ENCODE measurements around the gene GOLPH3L. TPM values are rescaled to one million over a fixed set of nuclear protein-coding genes. Genes with fewer than 3 reads are reported as not detected.
"Not testable (repeated sequence)": the region's sequence is repeated elsewhere in the genome, so short reads cannot be mapped to it uniquely, and the experiment has no call there.

Gene GOLPH3L
- total and polyA plus RNA-seq, 3 experiments from 2014 or later: 18.1 to 23.1 (median 20.0) TPM

GRCh38 chr1:150598346-150598745 is 98.6 kb downstream of the GOLPH3L start:
- DNase-seq; POLR2A ChIA-PET; H3K9me3 ChIP-seq (ENCODE audit: low read length); H3K27ac ChIP-seq (ENCODE audit: low read depth, low read length); H3K27me3 Mint-ChIP-seq; H3K27me3 ChIP-seq (ENCODE audit: insufficient read depth, low read length, poor library complexity, severe bottlenecking); H3K9me3 Mint-ChIP-seq; H3K4me3 ChIP-seq (ENCODE audit: low read length); H3K4me1 ChIP-seq (ENCODE audit: insufficient read depth, low read length); H3K36me3 ChIP-seq (ENCODE audit: insufficient read depth, low read length); H3K4me3 Mint-ChIP-seq: not testable (repeated sequence)
- Mint-ChIP-seq H3K27ac (peak overlapping the region in 2 of 8 donors; percentile 36 to 42), H3K4me1 (peaks cover 15 to 19% (median 15%) of the 10 kb centered on the region in 3 donors), H3K36me3 (peaks cover 0 to 27% (median 6%) of the 10 kb centered on the region in 3 donors)
- CTCF ChIA-PET: interaction anchor here (1.3 kb wide), 1 partner anchor 37 kb away, joined by 3 read pairs; no protein-coding TSS in a partner anchor

- Mint-ChIP-seq H3K9me3 (no peaks in the 10 kb centered on the region), H3K4me1 (peaks cover 14 to 19% (median 15%) of the 10 kb centered on the region in 3 donors), H3K27me3 (no peaks in the 10 kb centered on the region), H3K36me3 (peaks cover 0 to 29% (median 6%) of the 10 kb centered on the region in 3 donors), H3K27ac (peak overlapping the region in 7 of 8 donors; percentile 39 to 97 (median 88)), H3K4me3 (peak overlapping the region in 3 of 7 donors; percentile 33 to 61 (median 52))
- Histone ChIP-seq H3K4me3 (ENCODE audit: low read length) (no peak overlapping the region), H3K27me3 (ENCODE audit: insufficient read depth, low read length, poor library complexity, severe bottlenecking) (no peaks in the 10 kb centered on the region), H3K9me3 (ENCODE audit: low read length) (no peaks in the 10 kb centered on the region), H3K4me1 (ENCODE audit: insufficient read depth, low read length) (no peaks in the 10 kb centered on the region), H3K36me3 (ENCODE audit: insufficient read depth, low read length) (no peaks in the 10 kb centered on the region), H3K27ac (ENCODE audit: low read depth, low read length) (no peak overlapping the region)
- DNase-seq: no peak
- CTCF ChIA-PET: interaction anchor here (1.3 to 1.8 kb wide), 2 partner anchors 17 to 36 kb away, joined by 3 to 5 read pairs; partner anchors contain the start of gene MCL1
- POLR2A ChIA-PET: no interaction called here
These were observed 100.0 kb downstream of the GOLPH3L start for GRCh38 chr1:150596976-150597375.

Other genes with a start within 250 kb of the GOLPH3L start
- 10 to 100 TPM; 49.7 to 51.2 TPM for gene TARS2, start 209.7 kb downstream of the GOLPH3L start, total RNA-seq
- gene TARS2, start 209.7 kb downstream of the GOLPH3L start, polyA plus RNA-seq: 29.0 TPM
- 1 to 10 TPM; 1.3 to 1.5 TPM for gene ECM1, start 189.0 kb downstream of the GOLPH3L start, total RNA-seq
- 0.09 TPM for gene ECM1, start 189.0 kb downstream of the GOLPH3L start, polyA plus RNA-seq
- not detected for gene FALEC, start 181.4 kb downstream of the GOLPH3L start, total RNA-seq
- not detected for gene FALEC, start 181.4 kb downstream of the GOLPH3L start, polyA plus RNA-seq
- gene ADAMTSL4, start 147.7 kb downstream of the GOLPH3L start, total RNA-seq: under 1 TPM; 0.22 to 0.31 TPM
- gene ADAMTSL4, start 147.7 kb downstream of the GOLPH3L start, polyA plus RNA-seq: not detected
- 100 to 1,000 TPM; 211 to 216 TPM for gene MCL1, start 117.5 kb downstream of the GOLPH3L start, total RNA-seq
- 168 TPM for gene MCL1, start 117.5 kb downstream of the GOLPH3L start, polyA plus RNA-seq
- 100 to 1,000 TPM; 249 to 252 TPM for gene ENSA, start 67.5 kb downstream of the GOLPH3L start, total RNA-seq
- gene ENSA, start 67.5 kb downstream of the GOLPH3L start, polyA plus RNA-seq: 72.5 TPM
- not detected for gene HORMAD1, start 23.7 kb upstream of the GOLPH3L start, total RNA-seq
- gene HORMAD1, start 23.7 kb upstream of the GOLPH3L start, polyA plus RNA-seq: not detected
- 10 to 100 TPM; 30.9 to 31.2 TPM for gene CTSS, start 68.6 kb upstream of the GOLPH3L start, total RNA-seq
- gene CTSS, start 68.6 kb upstream of the GOLPH3L start, polyA plus RNA-seq: 151 TPM
- 1 to 10 TPM; 2.1 to 2.7 TPM for gene CTSK, start 111.1 kb upstream of the GOLPH3L start, total RNA-seq
- 0.54 TPM for gene CTSK, start 111.1 kb upstream of the GOLPH3L start, polyA plus RNA-seq
- gene ARNT, start 179.4 kb upstream of the GOLPH3L start, total RNA-seq: 10 to 100 TPM; 35.7 to 40.3 TPM
- 20.3 TPM for gene ARNT, start 179.4 kb upstream of the GOLPH3L start, polyA plus RNA-seq
- not detected for gene CTXND2, start 190.0 kb upstream of the GOLPH3L start, total RNA-seq
- not detected for gene CTXND2, start 190.0 kb upstream of the GOLPH3L start, polyA plus RNA-seq
- 10 to 100 TPM; 45.4 to 47.5 TPM for gene SETDB1, start 229.2 kb upstream of the GOLPH3L start, total RNA-seq
- gene SETDB1, start 229.2 kb upstream of the GOLPH3L start, polyA plus RNA-seq: 15.5 TPM